ENCODE measurements around the gene HRH3.

- TF ChIP-seq ZNF274 (IDR thresholded peaks at IDR 0.05; ENCODE audit: low read length): no peak
- TF ChIP-seq ZNF274 (tag by site-specific recombination; IDR thresholded peaks at IDR 0.05; ENCODE audit: borderline replicate concordance): no peak
- no peak for TF ChIP-seq CTCF (tag by site-specific recombination; IDR thresholded peaks at IDR 0.05)
Measured at GRCh38 chr20:62216636-62217566, 3.2 kb downstream of the HRH3 start.

All from HEK293 (cell line).